Uterus (tissue), 4 donors: ENCODE measurements around the gene CCDC91. TPM values are rescaled to one million over a fixed set of nuclear protein-coding genes. Genes with fewer than 3 reads are reported as not detected.

Experiments
- DNase-seq, 2 donors: peaks; one replicate each; pipeline ENCODE4 v3.0.0-alpha.2; 2019 to 2020
- H3K27ac ChIP-seq, 2 donors: fragments of 200-600 bp; sonication (generic); 1 replicate in 1 of 2; 2 replicates in 1 of 2; pipeline ENCODE4 v1.5.1; 2016 to 2018
- H3K27me3 ChIP-seq, 2 donors: fragments of 200-600 bp; sonication (generic); one replicate each; pipeline ENCODE4 v1.5.1; 2018 to 2019; ENCODE audit warnings: control low read depth in 1 of 2
- H3K36me3 ChIP-seq, 2 donors: fragments of 200-600 bp; sonication (generic); one replicate each; pipeline ENCODE4 v1.5.1; 2019; ENCODE audit warnings: control low read depth in 1 of 2
- H3K4me1 ChIP-seq, 2 donors: fragments of 200-600 bp; sonication (generic); one replicate each; pipeline ENCODE4 v1.5.1; 2018 to 2019; ENCODE audit warnings: control low read depth in 1 of 2
- H3K4me3 ChIP-seq, 2 donors: fragments of 200-600 bp; sonication (generic); 1 replicate in 1 of 2; 2 replicates in 1 of 2; pipeline ENCODE4 v1.5.1; 2018 to 2019; ENCODE audit warnings: mild to moderate bottlenecking in 1 of 2
- H3K9me3 ChIP-seq, 2 donors: fragments of 200-600 bp; sonication (generic); one replicate each; pipeline ENCODE4 v1.5.1; 2019; ENCODE audit warnings: control low read depth in 1 of 2
- POLR2A ChIP-seq, 2 donors: fragments of 450-650 bp; IDR thresholded peaks; one replicate each; pipeline ENCODE4 v1.6.1; 2016; ENCODE audit warnings: antibody characterized with exemption in 2 of 2, mild to moderate bottlenecking in 1 of 2, moderate library complexity in 1 of 2
- intact Hi-C: fragments of 100-400 bp; cut with DNase I; formaldehyde crosslinking; loops from one replicate; pipeline ENCODE4 v1.15.1; 2023; ENCODE audit warnings: low total_unique reads
- total RNA-seq, 4 donors: library from RNA; depleted of rRNA in 3 of 4; stranded (reverse); fragments of >200 nt in 3 of 4; gene quantifications; one replicate each; pipeline versions ENCODE4 v1.1.0 to v1.2.4, GENCODE V29; 2014 to 2023
- TF ChIP-seq, protein P1 (sequence below), 4 experiments: fragments of 200-600 bp in 2 of 4; fragments of 450-650 bp in 2 of 4; sonication (generic) in 2 of 4; IDR thresholded peaks; one replicate each; pipeline ENCODE4 v1.5.1; 2016 to 2019; ENCODE audit warnings: antibody characterized with exemption in 4 of 4, mild to moderate bottlenecking in 2 of 4, moderate library complexity in 1 of 4
- donor health status: DM: yes; HTN: yes; CAD: no.

Gene CCDC91
- total RNA-seq, 4 donors from 2014 or later: 24.7 to 49.7 (median 41.0) TPM

DNA sequence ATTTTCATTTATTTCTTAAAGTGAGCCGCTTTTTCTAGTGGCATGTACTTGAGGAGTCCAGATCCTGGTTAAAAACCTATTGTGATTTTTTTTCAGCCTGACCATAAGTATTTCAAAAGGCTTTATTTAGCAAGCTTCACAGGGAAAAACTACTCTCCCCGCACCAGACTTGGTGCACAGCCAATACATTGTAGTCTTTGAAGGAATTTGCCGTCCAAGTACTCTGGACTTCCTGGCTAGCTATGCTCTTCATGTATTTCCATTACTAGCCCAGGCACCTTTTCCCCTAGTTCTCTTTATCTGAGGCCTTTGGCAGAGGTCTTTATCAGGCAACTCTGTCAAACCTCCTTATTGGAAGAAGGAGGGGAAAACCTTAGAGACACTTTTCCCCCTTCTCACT is 234.7 kb downstream of the CCDC91 start:
- no peak for TF ChIP-seq POLR2A (IDR thresholded peaks at IDR 0.05)
- TF ChIP-seq, protein P1, sequence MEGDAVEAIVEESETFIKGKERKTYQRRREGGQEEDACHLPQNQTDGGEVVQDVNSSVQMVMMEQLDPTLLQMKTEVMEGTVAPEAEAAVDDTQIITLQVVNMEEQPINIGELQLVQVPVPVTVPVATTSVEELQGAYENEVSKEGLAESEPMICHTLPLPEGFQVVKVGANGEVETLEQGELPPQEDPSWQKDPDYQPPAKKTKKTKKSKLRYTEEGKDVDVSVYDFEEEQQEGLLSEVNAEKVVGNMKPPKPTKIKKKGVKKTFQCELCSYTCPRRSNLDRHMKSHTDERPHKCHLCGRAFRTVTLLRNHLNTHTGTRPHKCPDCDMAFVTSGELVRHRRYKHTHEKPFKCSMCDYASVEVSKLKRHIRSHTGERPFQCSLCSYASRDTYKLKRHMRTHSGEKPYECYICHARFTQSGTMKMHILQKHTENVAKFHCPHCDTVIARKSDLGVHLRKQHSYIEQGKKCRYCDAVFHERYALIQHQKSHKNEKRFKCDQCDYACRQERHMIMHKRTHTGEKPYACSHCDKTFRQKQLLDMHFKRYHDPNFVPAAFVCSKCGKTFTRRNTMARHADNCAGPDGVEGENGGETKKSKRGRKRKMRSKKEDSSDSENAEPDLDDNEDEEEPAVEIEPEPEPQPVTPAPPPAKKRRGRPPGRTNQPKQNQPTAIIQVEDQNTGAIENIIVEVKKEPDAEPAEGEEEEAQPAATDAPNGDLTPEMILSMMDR (IDR thresholded peaks at IDR 0.05): no peak
- intact Hi-C loops: no loop called here
- H3K4me3 ChIP-seq: no peak overlapping the region
- no peak overlapping the region for H3K27ac ChIP-seq
- peak in 1 of 2 donors; percentile 26 for DNase-seq
- no peaks in the 10 kb centered on the region for H3K27me3 ChIP-seq
- H3K9me3 ChIP-seq: no peaks in the 10 kb centered on the region
- H3K4me1 ChIP-seq: no peaks in the 10 kb centered on the region
- H3K36me3 ChIP-seq: no peaks in the 10 kb centered on the region

DNA sequence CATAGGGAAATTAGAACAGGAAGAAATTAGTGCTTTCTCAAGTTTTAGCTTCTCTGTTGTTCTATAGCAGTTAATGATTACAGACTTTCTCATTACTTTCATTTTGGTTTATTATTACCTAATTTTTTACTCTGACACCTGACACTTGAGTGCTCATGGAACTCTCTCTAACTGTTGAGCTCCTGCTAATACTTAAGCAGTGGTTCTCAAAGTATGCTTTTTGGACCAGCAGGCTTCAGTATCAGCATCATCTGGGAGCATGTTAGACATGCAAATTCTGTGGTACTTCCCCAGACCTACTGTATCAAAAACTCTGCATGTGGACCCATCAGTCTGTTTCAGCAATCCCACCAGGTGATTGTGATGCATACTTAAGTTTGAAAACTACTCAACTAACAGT is 235.3 kb downstream of the CCDC91 start:
- Histone ChIP-seq H3K36me3 (no peaks in the 10 kb centered on the region), H3K4me3 (no peak overlapping the region), H3K27ac (no peak overlapping the region), H3K4me1 (no peaks in the 10 kb centered on the region), H3K9me3 (no peaks in the 10 kb centered on the region), H3K27me3 (no peaks in the 10 kb centered on the region)
- TF ChIP-seq POLR2A (IDR thresholded peaks at IDR 0.05): no peak
- TF ChIP-seq, protein P1 (IDR thresholded peaks at IDR 0.05): no peak
- DNase-seq: no peak
- intact Hi-C loops: no loop called here

DNA sequence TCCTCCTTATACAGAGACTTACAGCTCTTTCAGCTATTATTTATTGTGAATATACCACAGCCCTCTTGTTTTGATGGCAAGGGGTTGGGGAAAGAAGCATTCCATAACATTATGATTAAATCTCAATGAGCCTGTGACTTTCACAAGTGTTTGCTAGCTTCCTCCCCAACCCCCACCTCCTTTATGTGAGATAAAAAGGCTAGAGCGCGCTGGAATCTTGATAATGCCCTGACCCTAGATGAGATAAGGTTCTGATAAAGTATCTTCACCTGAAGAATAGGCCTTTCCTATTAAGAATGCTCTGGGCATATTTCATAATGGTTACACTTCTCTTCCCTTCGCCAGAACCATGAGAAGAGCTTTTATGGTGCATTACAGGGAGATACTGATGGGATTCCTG is 236.8 kb downstream of the CCDC91 start:
- TF ChIP-seq POLR2A (IDR thresholded peaks at IDR 0.05): no peak
- TF ChIP-seq, protein P1 (IDR thresholded peaks at IDR 0.05): no peak

DNA sequence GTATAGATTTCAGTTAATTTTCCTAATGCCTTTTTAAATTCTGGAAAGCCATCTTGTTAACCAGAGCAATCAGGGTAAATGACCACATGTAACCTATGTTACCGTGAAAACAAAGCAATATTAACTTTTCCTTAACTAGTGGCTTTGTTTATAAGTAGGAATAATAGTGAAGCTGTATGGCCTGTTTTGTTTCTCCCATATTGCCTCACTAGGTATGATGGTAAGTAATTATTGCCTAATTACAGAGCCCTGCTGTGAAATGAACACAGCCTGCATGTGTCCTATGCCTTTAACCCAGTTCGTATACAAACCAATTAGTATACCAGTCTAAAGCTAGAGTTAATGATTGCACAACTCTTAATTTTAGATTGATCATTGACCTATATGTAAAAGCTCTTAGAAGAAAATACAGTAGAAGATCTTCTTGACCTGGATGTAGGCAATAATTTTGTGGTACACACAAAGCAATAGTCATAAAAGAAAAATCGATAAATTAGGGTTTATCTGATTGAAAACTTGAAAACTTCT is 249.9 kb downstream of the CCDC91 start:
- H3K27me3 ChIP-seq: no peaks in the 10 kb centered on the region
- TF ChIP-seq POLR2A (IDR thresholded peaks at IDR 0.05): no peak
- TF ChIP-seq, protein P1 (IDR thresholded peaks at IDR 0.05): no peak
- no peak overlapping the region for H3K4me3 ChIP-seq
- no peaks in the 10 kb centered on the region for H3K9me3 ChIP-seq
- H3K36me3 ChIP-seq: no peaks in the 10 kb centered on the region
- intact Hi-C loops: no loop called here
- H3K4me1 ChIP-seq: no peaks in the 10 kb centered on the region
- H3K27ac ChIP-seq: no peak overlapping the region
- DNase-seq: no peak

More for the DNA sequence above, 236.8 kb downstream of the CCDC91 start:
- Histone ChIP-seq H3K9me3 (no peaks in the 10 kb centered on the region), H3K27me3 (no peaks in the 10 kb centered on the region), H3K4me1 (no peaks in the 10 kb centered on the region), H3K36me3 (no peaks in the 10 kb centered on the region), H3K27ac (no peak overlapping the region), H3K4me3 (no peak overlapping the region)
- intact Hi-C loops: no loop called here
- DNase-seq: no peak

DNA sequence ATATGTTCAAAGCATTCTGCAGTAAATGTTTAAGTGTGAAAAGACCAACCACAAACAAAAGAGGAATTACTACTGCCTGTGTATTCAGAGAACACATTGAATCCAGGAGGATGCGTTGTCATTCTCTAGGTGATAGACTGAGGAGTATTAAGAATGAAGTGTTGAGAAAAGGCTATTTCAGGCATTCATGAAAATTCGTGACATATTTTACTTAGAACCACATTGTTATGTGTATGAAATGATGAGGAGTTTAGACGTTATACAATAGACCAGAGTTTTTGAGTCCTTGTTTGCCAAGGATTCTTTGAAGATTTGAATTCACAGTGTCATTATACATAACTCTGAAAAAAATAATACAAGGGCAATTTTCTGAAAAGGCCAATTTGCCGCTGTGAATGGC is 251.8 kb downstream of the CCDC91 start:
- H3K27me3 ChIP-seq: no peaks in the 10 kb centered on the region
- no peak for DNase-seq
- no peaks in the 10 kb centered on the region for H3K36me3 ChIP-seq
- H3K27ac ChIP-seq: no peak overlapping the region
- no peak for TF ChIP-seq POLR2A (IDR thresholded peaks at IDR 0.05)
- TF ChIP-seq, protein P1 (IDR thresholded peaks at IDR 0.05): no peak
- intact Hi-C loops: no loop called here
- no peaks in the 10 kb centered on the region for H3K9me3 ChIP-seq
- H3K4me1 ChIP-seq: no peaks in the 10 kb centered on the region
- no peak overlapping the region for H3K4me3 ChIP-seq
